Bronchial epithelial cell (primary cell): ENCODE results near the gene SLC7A6. TPM values are rescaled to one million over a fixed set of nuclear protein-coding genes. Genes with fewer than 3 reads are reported as not detected.

Experiments used
- DNase-seq: peaks from one replicate; pipeline ENCODE4 v3.0.0-alpha.2; 2010; ENCODE audit warnings: low read depth
- FAIRE-seq: peaks from 2 replicates; lab custom pipeline; 2011; peaks lifted over from hg19 to GRCh38; lab: Jason Lieb, UNC
- H3K27me3 ChIP-seq: 2 replicates; pipeline ENCODE4 v1.5.1; 2011; ENCODE audit warnings: low read length; ENCODE audit not compliant: control insufficient read depth, insufficient read depth
- H3K36me3 ChIP-seq: 2 replicates; pipeline ENCODE4 v1.5.1; 2011; ENCODE audit warnings: low read length; ENCODE audit not compliant: control insufficient read depth, insufficient read depth
- H3K4me3 ChIP-seq: 2 replicates; pipeline ENCODE4 v1.5.1; 2011; ENCODE audit warnings: mild to moderate bottlenecking, low read depth, low read length, control low read depth
- total RNA-seq: library from RNA; depleted of rRNA; stranded (reverse); fragments of >200 nt; gene quantifications from 2 replicates; pipeline ENCODE4 v1.2.1, GENCODE V29; 2014
- TF ChIP-seq, protein P1 (sequence below): IDR thresholded peaks from 2 replicates; pipeline ENCODE4 v1.5.1; 2011; ENCODE audit warnings: mild to moderate bottlenecking, moderate library complexity, low read length, control low read depth, inconsistent platforms; ENCODE audit not compliant: insufficient read depth, severe bottlenecking

Gene SLC7A6
- total RNA-seq, 1 donor from 2014 or later: 19.7 TPM

DNA sequence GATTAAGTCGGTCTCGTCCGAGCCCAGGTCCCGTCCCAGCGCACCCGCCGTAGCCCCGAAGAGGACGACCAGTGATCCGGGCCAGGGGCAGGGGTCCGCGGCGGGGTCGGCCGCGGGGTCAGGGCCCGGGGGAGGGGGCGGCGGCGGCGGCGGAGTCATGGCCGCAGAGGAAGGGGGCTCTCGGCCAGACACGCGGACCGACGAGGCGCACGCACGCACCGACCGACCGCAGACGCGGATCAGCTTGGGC lies 28.5 kb upstream of the SLC7A6 start, which contains the start of gene ESRP2:
Gene ESRP2 (minus strand): TSS at position 241 of the 250 bp plus-strand sequence. CDS start 82 bp downstream, at position 159.
- peak within 1 kb of the TSS; percentile 88 for H3K4me3 ChIP-seq
- FAIRE-seq: no peak
- H3K36me3 ChIP-seq: peaks cover 18% of the 10 kb centered on the region
- no peaks in the 10 kb centered on the region for H3K27me3 ChIP-seq
- no peak for DNase-seq
- TF ChIP-seq, protein P1, sequence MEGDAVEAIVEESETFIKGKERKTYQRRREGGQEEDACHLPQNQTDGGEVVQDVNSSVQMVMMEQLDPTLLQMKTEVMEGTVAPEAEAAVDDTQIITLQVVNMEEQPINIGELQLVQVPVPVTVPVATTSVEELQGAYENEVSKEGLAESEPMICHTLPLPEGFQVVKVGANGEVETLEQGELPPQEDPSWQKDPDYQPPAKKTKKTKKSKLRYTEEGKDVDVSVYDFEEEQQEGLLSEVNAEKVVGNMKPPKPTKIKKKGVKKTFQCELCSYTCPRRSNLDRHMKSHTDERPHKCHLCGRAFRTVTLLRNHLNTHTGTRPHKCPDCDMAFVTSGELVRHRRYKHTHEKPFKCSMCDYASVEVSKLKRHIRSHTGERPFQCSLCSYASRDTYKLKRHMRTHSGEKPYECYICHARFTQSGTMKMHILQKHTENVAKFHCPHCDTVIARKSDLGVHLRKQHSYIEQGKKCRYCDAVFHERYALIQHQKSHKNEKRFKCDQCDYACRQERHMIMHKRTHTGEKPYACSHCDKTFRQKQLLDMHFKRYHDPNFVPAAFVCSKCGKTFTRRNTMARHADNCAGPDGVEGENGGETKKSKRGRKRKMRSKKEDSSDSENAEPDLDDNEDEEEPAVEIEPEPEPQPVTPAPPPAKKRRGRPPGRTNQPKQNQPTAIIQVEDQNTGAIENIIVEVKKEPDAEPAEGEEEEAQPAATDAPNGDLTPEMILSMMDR: no peak

DNA sequence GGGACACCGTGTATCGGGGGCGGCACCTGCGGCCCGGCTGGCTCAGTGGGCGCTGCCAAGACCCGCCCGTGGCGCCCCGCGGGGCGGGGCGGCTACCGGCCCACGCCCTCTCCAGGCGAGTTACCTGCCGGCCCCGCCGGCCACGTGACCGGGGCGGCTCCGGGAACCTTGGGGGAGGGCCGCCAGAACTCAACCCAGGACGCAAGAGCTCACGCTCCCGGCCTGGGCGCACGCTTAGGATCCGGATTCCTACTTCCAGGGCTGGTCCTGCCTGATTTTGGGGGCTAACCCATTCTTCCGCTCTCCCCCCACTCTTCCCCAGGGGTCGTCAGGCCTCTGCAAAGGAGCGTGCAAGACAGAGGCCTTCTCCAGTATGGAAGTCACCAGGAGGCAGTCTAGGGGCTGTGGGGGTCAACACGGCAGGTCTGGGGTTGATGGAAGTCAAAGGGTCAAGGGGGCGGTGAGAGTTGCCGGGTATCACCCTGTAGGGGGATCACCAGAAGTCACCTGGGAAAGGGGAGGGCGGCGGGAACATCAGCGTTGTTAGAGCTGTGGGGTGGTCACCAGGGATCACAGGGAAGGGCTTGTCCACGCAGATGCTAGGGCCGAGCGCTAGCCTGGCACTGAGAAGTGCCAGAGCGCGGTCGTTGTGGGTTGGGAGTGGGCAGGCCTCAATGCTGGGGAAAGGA lies 28.0 kb upstream of the SLC7A6 start:
- FAIRE-seq: no peak
- TF ChIP-seq, protein P1: no peak
- H3K4me3 ChIP-seq: peak overlapping the region; percentile 88

DNA sequence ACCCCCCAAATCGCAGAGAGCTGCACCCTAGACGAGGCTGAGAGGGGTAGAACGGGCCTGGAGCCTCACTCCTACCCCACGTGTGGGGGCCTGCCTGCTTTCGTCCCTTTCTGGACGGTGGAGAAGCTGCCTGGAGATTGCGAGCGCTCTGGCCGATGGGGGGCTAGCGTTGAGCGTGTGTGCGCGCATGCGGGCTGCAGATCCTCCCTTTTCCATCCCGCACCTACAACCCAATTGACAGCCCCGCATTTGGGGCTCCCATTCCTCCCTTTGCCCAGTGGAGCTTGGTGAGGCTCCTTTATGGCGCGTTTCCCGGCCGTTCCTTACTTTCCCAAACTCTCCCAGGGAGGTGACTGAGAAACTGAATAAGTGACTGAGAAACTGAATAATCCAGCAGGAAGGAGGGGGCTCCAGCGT lies 27.5 kb upstream of the SLC7A6 start:
- no peak for FAIRE-seq
- TF ChIP-seq, protein P1: no peak
- Histone ChIP-seq H3K4me3 (peak overlapping the region; percentile 88), H3K27me3 (no peaks in the 10 kb centered on the region), H3K36me3 (peaks cover 8% of the 10 kb centered on the region)
- peak; percentile 57 for DNase-seq

More for the DNA sequence above, 28.0 kb upstream of the SLC7A6 start:
- H3K36me3 ChIP-seq: peaks cover 13% of the 10 kb centered on the region
- peak; percentile 83 for DNase-seq
- no peaks in the 10 kb centered on the region for H3K27me3 ChIP-seq

DNA sequence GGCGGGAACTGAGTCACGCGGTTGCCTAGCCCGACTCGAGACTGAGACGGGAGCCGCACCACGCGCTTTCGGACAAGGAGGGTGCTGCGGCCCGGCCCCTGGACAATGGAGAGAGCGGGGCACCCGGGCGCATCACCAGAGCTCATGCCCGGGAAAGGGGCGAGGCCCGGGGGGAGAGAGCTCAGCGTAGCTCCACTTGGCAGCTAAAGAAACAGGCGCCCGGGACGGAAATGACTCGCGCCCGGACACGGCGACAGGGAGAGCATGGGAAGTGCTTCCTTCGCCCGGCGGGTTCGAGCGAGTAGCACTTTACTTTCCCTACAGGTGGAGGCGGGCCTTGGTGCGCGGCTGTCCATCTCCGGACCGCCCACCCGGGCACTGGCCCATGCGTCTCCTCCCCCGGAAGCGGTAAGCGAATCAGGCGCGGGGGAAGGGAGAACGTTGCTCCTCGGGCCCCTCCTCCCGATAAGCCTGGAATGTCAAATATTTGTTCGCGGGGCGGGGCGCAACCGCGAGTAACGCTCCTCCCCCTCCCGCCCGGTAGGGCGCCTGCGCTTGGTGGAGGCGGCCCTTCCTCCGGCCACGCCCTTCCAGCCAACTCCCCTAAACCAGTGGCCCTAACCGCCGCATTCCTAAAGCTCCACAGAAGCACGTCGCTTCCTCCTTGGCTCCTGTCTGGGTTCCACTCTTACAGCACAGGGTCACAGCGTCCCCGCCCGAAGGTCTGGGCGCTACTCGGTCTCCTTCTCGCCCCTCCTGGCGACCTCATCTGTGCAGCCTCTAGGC lies 26.9 kb upstream of the SLC7A6 start:
- H3K4me3 ChIP-seq: peak overlapping the region; percentile 88
- TF ChIP-seq, protein P1: no peak
- H3K27me3 ChIP-seq: no peaks in the 10 kb centered on the region
- FAIRE-seq (peak; percentile 90), DNase-seq (peak; percentile 95)
- peaks cover 3% of the 10 kb centered on the region for H3K36me3 ChIP-seq

DNA sequence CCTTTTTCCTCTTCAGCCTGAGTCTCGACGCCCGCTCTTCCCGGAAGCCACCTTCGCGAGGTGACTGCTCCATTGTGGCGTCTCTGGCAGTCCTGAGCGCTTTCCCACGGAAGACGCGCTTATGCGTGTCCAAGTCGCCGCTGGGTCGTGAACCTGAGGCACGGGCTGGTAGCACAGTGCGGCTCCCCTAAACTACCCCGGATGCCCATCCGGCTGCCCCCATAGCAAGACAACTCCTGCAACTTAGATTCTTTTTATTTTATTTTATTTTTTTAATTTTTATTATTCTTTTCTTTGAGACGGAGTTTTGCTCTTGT lies 26.3 kb upstream of the SLC7A6 start:
- no peaks in the 10 kb centered on the region for H3K27me3 ChIP-seq
- no peak for DNase-seq
- H3K4me3 ChIP-seq: peak overlapping the region; percentile 45
- no peak for FAIRE-seq
- TF ChIP-seq, protein P1: no peak
- H3K36me3 ChIP-seq: no peaks in the 10 kb centered on the region
